HL-60 (cell line): ENCODE data around the gene SYNGR1.

Source experiments
- CTCF ChIP-seq: IDR thresholded peaks from one replicate; pipeline ENCODE4 v1.5.1; 2011; ENCODE audit warnings: low read length, control low read depth, inconsistent platforms; ENCODE audit not compliant: insufficient read depth
- GABPA ChIP-seq: IDR thresholded peaks from 2 replicates; pipeline ENCODE4 v1.6.1; 2012; ENCODE audit warnings: low read depth
- POLR2AphosphoS5 ChIP-seq: IDR thresholded peaks from 2 replicates; pipeline ENCODE4 v1.6.1; 2012; ENCODE audit warnings: low read depth

GRCh38 chr22:39369186-39369585 lies 19.4 kb downstream of the SYNGR1 start:
- TF ChIP-seq CTCF (no peak), POLR2AphosphoS5 (no peak), GABPA (no peak)
